Measurements from ENCODE around the gene JAG1. TPM values are rescaled to one million over a fixed set of nuclear protein-coding genes. Genes with fewer than 3 reads are reported as not detected.

Gene JAG1
- total and polyA plus RNA-seq, 8 donors: 31.2 to 70.8 (median 57.8) TPM

GRCh38 chr20:10649080-10649796 lies 24.6 kb downstream of the JAG1 start:
- Histone ChIP-seq H3K36me3 (peaks cover 0 to 90% of the 10 kb centered on the region in 2 donors), H3K27me3 (no peaks in the 10 kb centered on the region), H3K4me3 (no peak overlapping the region), H3K4me1 (peaks cover 14 to 19% of the 10 kb centered on the region in 2 donors), H3K9me3 (no peaks in the 10 kb centered on the region), H3K27ac (no peak overlapping the region)
- DNase-seq (no peak), ATAC-seq (no peak)
- intact Hi-C loops (cut with DNase I): no loop called here
- no peak for TF ChIP-seq CTCF (IDR thresholded peaks at IDR 0.05)

- Histone ChIP-seq H3K36me3 (peaks cover 0 to 96% of the 10 kb centered on the region in 2 donors), H3K9me3 (no peaks in the 10 kb centered on the region), H3K4me1 (peaks cover 8 to 13% of the 10 kb centered on the region in 2 donors), H3K27ac (no peak overlapping the region), H3K27me3 (no peaks in the 10 kb centered on the region), H3K4me3 (no peak overlapping the region)
- no peak for DNase-seq
- TF ChIP-seq CTCF (IDR thresholded peaks at IDR 0.05): no peak
- intact Hi-C loops (cut with DNase I): no loop called here
- no peak for ATAC-seq
These were observed 25.1 kb downstream of the JAG1 start for GRCh38 chr20:10648651-10649050.

DNA sequence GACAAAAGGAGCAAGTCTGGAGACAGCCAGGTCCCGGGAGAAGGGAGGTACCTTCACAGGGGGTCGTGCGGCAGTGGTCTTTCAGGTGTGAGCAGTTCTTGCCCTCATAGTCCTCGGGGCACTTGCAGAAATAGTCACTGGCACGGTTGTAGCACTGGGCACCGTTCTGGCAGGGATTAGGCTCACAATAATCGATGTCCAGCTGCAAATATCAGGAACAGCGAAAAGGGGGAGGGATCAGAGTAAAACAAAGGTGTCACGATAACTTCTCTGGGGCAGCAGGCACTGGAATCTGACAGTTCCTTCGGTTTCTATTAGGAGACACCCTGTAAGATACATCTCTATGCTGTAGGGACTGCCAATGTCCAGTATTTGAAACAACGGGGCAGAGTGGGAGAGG lies 25.9 kb downstream of the JAG1 start:
- H3K4me3 ChIP-seq: no peak overlapping the region
- no peak overlapping the region for H3K27ac ChIP-seq
- H3K4me1 ChIP-seq: peaks cover 3 to 5% of the 10 kb centered on the region in 2 donors
- TF ChIP-seq CTCF (IDR thresholded peaks at IDR 0.05): no peak
- H3K9me3 ChIP-seq: no peaks in the 10 kb centered on the region
- intact Hi-C loops (cut with DNase I): no loop called here
- DNase-seq (no peak), ATAC-seq (no peak)
- H3K36me3 ChIP-seq: peaks cover 0 to 100% of the 10 kb centered on the region in 2 donors
- no peaks in the 10 kb centered on the region for H3K27me3 ChIP-seq

- no peak overlapping the region for H3K27ac ChIP-seq
- H3K4me1 ChIP-seq: peaks cover 0 to 1% of the 10 kb centered on the region in 2 donors
- H3K4me3 ChIP-seq: no peak overlapping the region
- no peaks in the 10 kb centered on the region for H3K9me3 ChIP-seq
- H3K27me3 ChIP-seq: no peaks in the 10 kb centered on the region
- TF ChIP-seq CTCF (IDR thresholded peaks at IDR 0.05): no peak
- ATAC-seq (no peak), DNase-seq (no peak)
- intact Hi-C loops (cut with DNase I): no loop called here
- peaks cover 0 to 100% of the 10 kb centered on the region in 2 donors for H3K36me3 ChIP-seq
These were observed 26.3 kb downstream of the JAG1 start for GRCh38 chr20:10647471-10647870.

GRCh38 chr20:10646886-10647420 lies 26.8 kb downstream of the JAG1 start:
- DNase-seq: no peak
- no peaks in the 10 kb centered on the region for H3K4me1 ChIP-seq

More at GRCh38 chr20:10646886-10647420, 26.8 kb downstream of the JAG1 start:
- no peak for TF ChIP-seq CTCF (IDR thresholded peaks at IDR 0.05)
- no peak overlapping the region for H3K27ac ChIP-seq
- H3K4me3 ChIP-seq: no peak overlapping the region
- H3K27me3 ChIP-seq: no peaks in the 10 kb centered on the region
- intact Hi-C loops (cut with DNase I): no loop called here
- peaks cover 0 to 100% of the 10 kb centered on the region in 2 donors for H3K36me3 ChIP-seq
- ATAC-seq: no peak
- H3K9me3 ChIP-seq: no peaks in the 10 kb centered on the region
